BJ (cell line): ENCODE data around the gene MSH3. TPM values are rescaled to one million over a fixed set of nuclear protein-coding genes. Genes with fewer than 3 reads are reported as not detected.

ENCODE experiments used
- CTCF ChIA-PET: fragments of 350-600 bp; formaldehyde crosslinking; extraction: SDS; loops from one replicate; lab custom pipeline; 2021; ENCODE audit warnings: antibody characterized with exemption, inconsistent platforms; lab: Yijun Ruan, JAX
- POLR2A ChIA-PET: fragments of 300-600 bp; sonication (Branson Sonifier 250); formaldehyde crosslinking; extraction: SDS; loops from one replicate; lab custom pipeline; 2021; ENCODE audit warnings: antibody characterized with exemption; lab: Charles Lee
- DNase-seq: peaks from one replicate; pipeline ENCODE4 v3.0.0-alpha.2; 2011; ENCODE audit warnings: low read depth
- H3K27me3 ChIP-seq: 2 replicates; pipeline ENCODE4 v1.6.0; 2011; ENCODE audit warnings: low read length; ENCODE audit not compliant: control insufficient read depth, insufficient read depth
- H3K36me3 ChIP-seq: 2 replicates; pipeline ENCODE4 v1.5.1; 2011; ENCODE audit warnings: low read length; ENCODE audit not compliant: control insufficient read depth, insufficient read depth
- H3K4me3 ChIP-seq: 2 replicates; pipeline ENCODE4 v1.5.1; 2011; ENCODE audit warnings: low read depth, mild to moderate bottlenecking, control low read depth, low read length
- polyA plus RNA-seq: library from polyadenylated mRNA; depleted of rRNA; stranded (reverse); fragments of >200 nt; gene quantifications from 2 replicates; pipeline ENCODE4 v1.2.3, GENCODE V29; 2011
- TF ChIP-seq, protein P1 (sequence below): IDR thresholded peaks from 2 replicates; pipeline ENCODE4 v1.5.1; 2011; ENCODE audit warnings: low read depth, mild to moderate bottlenecking, control low read depth, inconsistent platforms, low read length, moderate library complexity; ENCODE audit not compliant: insufficient read depth

Gene MSH3
- polyA plus RNA-seq, 1 experiment: 4.0 TPM

GRCh38 chr5:80798633-80799032 is 144.2 kb downstream of the MSH3 start:
- Histone ChIP-seq H3K27me3 (no peaks in the 10 kb centered on the region), H3K36me3 (peaks cover 3% of the 10 kb centered on the region; the same call in 1 of the 2 replicates), H3K4me3 (no peak overlapping the region)
- ChIA-PET CTCF (interaction anchor here (1.3 kb wide), 1 partner anchor 10 kb away, joined by 3 read pairs; no protein-coding TSS in a partner anchor), POLR2A (no interaction called here)
- TF ChIP-seq, protein P1, sequence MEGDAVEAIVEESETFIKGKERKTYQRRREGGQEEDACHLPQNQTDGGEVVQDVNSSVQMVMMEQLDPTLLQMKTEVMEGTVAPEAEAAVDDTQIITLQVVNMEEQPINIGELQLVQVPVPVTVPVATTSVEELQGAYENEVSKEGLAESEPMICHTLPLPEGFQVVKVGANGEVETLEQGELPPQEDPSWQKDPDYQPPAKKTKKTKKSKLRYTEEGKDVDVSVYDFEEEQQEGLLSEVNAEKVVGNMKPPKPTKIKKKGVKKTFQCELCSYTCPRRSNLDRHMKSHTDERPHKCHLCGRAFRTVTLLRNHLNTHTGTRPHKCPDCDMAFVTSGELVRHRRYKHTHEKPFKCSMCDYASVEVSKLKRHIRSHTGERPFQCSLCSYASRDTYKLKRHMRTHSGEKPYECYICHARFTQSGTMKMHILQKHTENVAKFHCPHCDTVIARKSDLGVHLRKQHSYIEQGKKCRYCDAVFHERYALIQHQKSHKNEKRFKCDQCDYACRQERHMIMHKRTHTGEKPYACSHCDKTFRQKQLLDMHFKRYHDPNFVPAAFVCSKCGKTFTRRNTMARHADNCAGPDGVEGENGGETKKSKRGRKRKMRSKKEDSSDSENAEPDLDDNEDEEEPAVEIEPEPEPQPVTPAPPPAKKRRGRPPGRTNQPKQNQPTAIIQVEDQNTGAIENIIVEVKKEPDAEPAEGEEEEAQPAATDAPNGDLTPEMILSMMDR: no peak
- no peak for DNase-seq

GRCh38 chr5:80799041-80799440 is 144.6 kb downstream of the MSH3 start:
- H3K36me3 ChIP-seq: peaks cover 3% of the 10 kb centered on the region; the same call in 1 of the 2 replicates
- H3K27me3 ChIP-seq: no peaks in the 10 kb centered on the region
- H3K4me3 ChIP-seq: no peak overlapping the region
- ChIA-PET POLR2A (no interaction called here), CTCF (interaction anchor here (1.3 kb wide), 1 partner anchor 10 kb away, joined by 3 read pairs; no protein-coding TSS in a partner anchor)
- DNase-seq: no peak
- TF ChIP-seq, protein P1: no peak

DNA sequence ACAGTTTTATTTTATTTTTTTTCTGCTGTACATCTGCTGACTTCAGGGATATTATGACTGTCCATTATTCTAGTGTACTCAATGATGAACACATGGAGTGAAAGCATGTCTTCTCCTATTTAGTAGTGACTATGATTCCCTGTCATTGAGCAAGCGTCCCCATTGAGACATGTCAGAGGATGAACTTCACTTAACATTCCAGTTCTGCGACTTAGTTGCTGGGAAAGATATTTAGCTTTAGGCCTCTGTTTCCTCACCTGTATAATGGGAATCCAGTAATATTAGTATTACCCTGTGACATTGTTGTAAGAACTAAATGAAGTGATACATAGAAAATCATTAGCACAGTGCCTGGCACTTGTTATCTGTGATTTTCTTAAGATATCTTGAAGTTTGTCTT is 145.1 kb downstream of the MSH3 start:
- Histone ChIP-seq H3K27me3 (no peaks in the 10 kb centered on the region), H3K36me3 (peaks cover 3% of the 10 kb centered on the region; the same call in 1 of the 2 replicates), H3K4me3 (no peak overlapping the region)
- ChIA-PET CTCF (interaction anchor here (0.6 to 1.3 kb wide), 3 partner anchors 10 to 297 kb away, joined by 3 to 4 read pairs (median 3); no protein-coding TSS in a partner anchor), POLR2A (no interaction called here)
- TF ChIP-seq, protein P1: no peak
- no peak for DNase-seq

- H3K27me3 ChIP-seq: no peaks in the 10 kb centered on the region
- H3K4me3 ChIP-seq: no peak overlapping the region
- DNase-seq: no peak
- ChIA-PET POLR2A (no interaction called here), CTCF (no interaction called here)
- TF ChIP-seq, protein P1: no peak
- no peaks in the 10 kb centered on the region for H3K36me3 ChIP-seq
These were observed 149.9 kb downstream of the MSH3 start for GRCh38 chr5:80804332-80804731.

- Histone ChIP-seq H3K4me3 (no peak overlapping the region), H3K27me3 (no peaks in the 10 kb centered on the region), H3K36me3 (no peaks in the 10 kb centered on the region)
- POLR2A ChIA-PET: no interaction called here
- DNase-seq: no peak
- TF ChIP-seq, protein P1: no peak
- CTCF ChIA-PET: no interaction called here
These were observed 150.6 kb downstream of the MSH3 start for GRCh38 chr5:80805038-80805437.
